HG03159 (cell line): ENCODE measurements around the gene ABLIM2.

Experiments
- ATAC-seq: cut with Tn5 transposase; IDR thresholded peaks from one replicate; pipeline ENCODE4 v1.9.1; 2021; ENCODE audit warnings: mild to moderate bottlenecking, moderate library complexity; ENCODE audit not compliant: unreplicated experiment

The ABLIM2 gene

DNA sequence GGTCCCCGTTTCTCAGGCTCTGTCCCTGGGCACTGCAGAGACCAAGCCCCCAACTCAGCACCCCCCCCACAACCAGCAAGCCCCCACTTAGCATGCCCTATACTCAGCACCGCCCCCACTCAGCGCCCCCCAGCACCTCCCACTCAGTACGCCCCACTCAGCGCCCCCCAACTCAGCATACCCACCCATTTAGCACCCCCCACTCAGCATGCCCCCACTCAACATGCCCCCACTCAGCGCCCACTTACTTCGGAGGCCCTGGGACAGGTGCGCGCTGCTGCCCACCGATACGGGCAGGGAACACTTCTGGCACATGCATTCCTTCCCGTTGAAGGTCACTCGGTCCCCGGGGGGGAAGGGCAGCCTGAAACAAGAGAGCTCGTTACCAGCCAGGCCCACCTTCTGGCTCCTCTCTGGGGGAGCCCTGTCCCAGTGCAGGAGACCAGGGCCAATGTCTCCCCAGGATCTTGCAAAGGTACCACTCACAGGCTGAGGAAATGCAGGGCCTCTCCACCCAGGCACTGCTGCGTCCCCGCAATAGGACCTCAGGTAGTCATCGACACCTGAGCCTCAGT lies 70.6 kb downstream of the ABLIM2 start:
- no peak for ATAC-seq

DNA sequence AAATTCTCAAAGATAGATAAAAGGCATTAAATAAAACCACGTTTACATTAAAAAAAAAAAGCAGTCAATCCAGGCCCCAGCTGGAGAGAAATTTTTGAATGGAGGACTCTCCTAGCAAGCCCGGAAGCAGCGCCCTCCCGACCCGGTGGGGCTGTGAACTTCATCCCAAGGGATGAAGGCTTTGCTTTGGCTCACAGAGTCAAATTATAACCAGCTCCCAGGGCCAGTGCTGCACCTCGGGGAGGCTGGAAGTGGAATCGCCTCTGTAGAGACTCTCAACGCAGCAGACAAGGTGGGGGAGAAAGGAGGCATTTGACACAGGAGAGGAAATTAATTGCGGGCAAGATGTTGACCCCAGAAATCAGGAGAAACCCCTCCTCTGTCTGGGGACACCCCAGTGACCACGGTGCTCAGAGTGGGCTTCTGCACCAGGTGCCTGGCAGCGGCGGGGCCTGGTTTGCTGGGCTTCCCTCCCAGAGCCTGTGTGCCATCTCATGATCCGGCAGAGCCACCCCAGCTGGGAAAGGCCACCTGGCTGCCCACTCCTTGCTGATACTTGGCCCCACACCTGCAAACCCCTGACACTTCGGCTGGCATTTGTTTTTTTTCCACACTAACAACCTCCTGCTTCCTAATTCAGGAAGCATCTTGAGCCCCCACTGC lies 71.7 kb downstream of the ABLIM2 start:
- no peak for ATAC-seq

GRCh38 chr4:8085491-8086117 lies 73.0 kb downstream of the ABLIM2 start:
- no peak for ATAC-seq

- ATAC-seq = no peak
These were observed 73.7 kb downstream of the ABLIM2 start for GRCh38 chr4:8084712-8085490.

DNA sequence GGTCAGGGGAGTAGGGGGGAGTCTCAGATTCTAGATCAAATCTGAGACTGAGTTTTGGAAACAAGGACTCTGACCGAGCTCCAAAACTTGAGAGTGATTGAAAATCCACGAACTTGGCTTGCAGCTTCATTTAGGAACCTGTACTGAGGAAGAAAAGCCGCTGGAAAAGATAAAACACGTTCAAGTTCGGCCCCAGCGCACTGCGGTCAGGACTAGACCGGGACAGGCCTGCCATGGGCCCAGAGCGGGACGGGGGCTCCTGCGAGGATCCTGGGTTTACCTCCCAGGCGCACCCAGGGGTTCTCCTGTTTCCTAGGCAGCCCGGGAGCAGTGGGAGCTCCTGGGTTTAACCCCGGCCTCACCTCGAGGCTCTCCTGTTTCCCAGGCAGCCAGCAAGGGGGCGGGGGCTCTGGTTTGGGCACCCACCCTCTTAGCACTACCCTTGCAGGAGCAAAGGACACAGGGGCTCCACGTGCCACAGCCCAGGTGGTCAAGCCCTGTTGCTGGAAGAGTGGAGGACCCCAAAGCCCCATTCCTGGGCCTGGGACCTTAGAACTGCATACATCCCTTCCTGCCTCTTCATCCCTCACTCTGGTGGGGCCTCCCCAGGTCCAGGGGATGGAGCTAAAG lies 74.5 kb downstream of the ABLIM2 start:
- ATAC-seq = no peak

GRCh38 chr4:8083086-8083825 lies 75.4 kb downstream of the ABLIM2 start:
- ATAC-seq = no peak

GRCh38 chr4:8082517-8083055 lies 76.0 kb downstream of the ABLIM2 start:
- ATAC-seq = no peak

DNA sequence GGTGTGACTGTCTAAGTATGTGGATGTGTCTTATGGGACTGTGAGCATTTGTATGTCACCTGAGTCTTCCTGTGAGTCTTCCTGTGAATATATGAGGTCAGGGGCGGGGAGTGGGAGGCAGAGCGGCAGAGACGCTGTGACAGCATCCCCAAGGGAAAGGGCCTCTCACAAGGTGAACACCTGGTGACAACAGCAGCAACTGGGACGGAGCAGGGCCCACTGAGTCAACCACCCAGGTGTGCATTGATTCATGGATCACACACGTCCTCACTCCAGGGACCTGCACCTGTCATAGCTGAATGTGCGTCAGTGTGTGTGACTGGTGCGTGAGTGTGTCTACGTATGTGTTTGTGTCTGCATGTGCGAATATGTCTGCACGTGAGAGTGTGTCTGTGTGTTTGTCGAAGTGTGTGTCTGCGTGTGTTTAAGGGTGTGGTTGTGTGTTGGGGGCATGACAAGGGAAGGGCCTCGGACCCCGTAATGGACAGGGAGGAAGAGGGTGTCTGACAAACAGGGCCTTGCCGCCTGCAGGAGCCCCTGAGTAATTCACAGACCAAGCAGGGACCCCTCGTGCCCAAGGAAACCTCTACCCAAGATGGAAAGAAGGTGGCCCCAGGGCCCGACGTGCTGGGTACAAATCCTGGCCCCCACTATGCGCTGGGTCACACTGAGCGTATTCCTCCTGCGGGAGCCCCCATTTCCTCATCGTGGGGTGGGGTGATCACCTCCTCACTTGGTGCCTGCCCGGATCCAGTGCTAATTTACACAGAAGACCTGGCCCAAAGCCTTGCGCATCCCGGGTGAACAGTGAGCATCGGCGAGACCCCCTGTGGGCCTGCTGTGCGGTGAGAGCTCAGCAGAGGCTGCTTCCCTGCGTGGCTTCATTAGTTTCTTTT lies 76.7 kb downstream of the ABLIM2 start:
- no peak for ATAC-seq

- no peak for ATAC-seq
These were observed 77.4 kb downstream of the ABLIM2 start for GRCh38 chr4:8081171-8081570.

GRCh38 chr4:8080754-8081065 lies 77.9 kb downstream of the ABLIM2 start:
- ATAC-seq = no peak

- ATAC-seq = no peak
These were observed 78.5 kb downstream of the ABLIM2 start for GRCh38 chr4:8079916-8080753.

- no peak for ATAC-seq
These were observed 79.4 kb downstream of the ABLIM2 start for GRCh38 chr4:8079031-8079885.

DNA sequence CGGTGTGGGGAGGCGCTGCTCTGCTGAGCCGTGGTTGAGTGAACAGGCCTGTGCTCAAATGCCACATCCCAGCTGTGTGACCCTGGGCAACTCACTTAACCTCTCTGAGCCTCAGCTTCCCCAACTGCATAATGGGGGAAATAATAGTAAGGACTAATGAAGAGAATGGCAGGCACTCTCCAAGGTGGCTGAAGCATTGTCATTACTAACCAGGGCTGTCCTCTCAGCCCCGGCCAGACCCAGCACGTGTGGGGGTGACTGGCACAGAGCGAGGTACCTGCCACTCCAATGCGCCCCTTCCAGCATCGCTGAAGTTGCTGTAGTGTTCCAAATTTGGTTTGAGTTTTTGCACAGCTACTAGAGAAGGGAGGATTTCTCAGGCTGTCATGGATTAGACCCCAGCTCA lies 80.0 kb downstream of the ABLIM2 start:
- ATAC-seq = no peak

DNA sequence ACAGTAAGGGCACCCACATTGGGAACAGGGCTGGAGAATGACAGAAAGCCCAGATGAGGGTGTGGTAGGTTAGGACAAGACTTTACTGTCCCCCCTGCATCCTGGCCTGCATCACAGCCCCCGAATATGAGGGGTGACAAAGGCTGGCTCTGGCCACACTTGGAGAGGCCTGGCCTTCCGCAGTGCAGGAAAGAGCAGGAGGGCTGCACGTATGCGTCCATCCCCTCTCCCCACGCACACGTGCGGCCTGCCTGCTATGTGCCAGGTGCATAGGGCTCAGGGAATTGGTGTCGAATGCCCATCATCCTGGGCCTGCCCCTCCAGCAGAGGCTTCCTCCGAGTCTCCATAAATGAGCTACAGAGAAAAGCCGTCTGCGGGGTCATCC lies 80.5 kb downstream of the ABLIM2 start:
- no peak for ATAC-seq

DNA sequence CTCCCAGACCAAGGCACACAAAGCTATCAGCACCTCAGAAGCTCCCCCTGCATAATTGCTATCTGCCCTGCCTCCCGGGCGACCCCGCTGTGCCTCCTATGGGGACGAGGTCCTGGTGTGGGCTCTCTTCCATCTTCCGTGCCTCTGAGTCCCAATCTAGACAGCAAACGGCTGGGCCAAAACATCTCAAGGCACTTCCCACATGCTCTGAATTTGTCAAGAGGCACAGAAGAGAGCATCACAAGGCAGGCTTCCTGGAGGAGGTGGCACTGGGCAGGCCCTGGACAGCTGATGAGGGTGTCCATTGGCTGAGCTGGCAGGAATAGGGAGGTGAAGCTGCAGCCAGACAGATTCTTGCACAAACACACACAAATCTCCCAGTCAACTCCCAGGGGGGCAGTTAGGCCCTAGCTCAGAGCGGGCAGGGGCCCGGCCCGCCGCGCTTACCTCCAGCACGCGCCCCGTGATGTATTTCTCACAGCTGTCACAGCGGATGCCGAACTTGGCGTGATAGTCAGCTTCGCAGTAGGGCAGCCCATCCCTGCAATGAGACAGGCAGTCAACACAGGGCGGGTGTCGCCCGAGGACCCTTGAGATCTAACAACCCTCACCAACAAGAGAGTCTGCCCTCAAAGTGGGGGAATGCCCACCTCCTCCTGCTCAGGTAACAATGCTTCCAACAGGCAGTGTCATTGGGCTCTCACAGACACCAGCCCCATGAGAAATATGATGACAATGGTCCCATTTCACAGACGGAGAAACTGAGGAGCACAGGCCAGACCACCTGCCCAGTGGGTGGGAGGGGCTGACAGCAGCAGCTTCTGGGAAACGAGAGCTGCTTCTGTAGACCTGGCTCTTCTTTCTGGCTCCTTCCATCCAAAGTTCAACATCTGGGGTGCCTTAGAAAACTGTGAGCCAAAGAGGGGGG lies 81.2 kb downstream of the ABLIM2 start:
- ATAC-seq = no peak

GRCh38 chr4:8076023-8076422 lies 82.6 kb downstream of the ABLIM2 start:
- no peak for ATAC-seq
